IPS DF 6.9 (cell line): ENCODE measurements around the gene NECTIN3.
A peak's percentile ranks its signal among the peaks of the same experiment; 100 is the strongest.

Source experiments
- DNase-seq: peaks from one replicate; pipeline ENCODE4 v3.0.0-alpha.2; 2013; ENCODE audit warnings: low read depth, low spot score
- H3K27ac ChIP-seq: one replicate; pipeline ENCODE4 v1.5.1; 2013; ENCODE audit warnings: low read length, control low read depth
- H3K27me3 ChIP-seq: 2 replicates; pipeline ENCODE4 v1.6.1; 2013; ENCODE audit warnings: mild to moderate bottlenecking, low read length; ENCODE audit not compliant: control insufficient read depth, insufficient read depth
- H3K36me3 ChIP-seq: 2 replicates; pipeline ENCODE4 v1.6.1; 2013; ENCODE audit warnings: low read length; ENCODE audit not compliant: control insufficient read depth, insufficient read depth
- H3K4me1 ChIP-seq: 2 replicates; pipeline ENCODE4 v1.6.1; 2013; ENCODE audit warnings: low read length; ENCODE audit not compliant: control insufficient read depth, insufficient read depth
- H3K4me3 ChIP-seq: 2 replicates; pipeline ENCODE4 v1.5.1; 2013; ENCODE audit warnings: mild to moderate bottlenecking, low read length
- H3K9me3 ChIP-seq: 2 replicates; pipeline ENCODE4 v1.6.1; 2013; ENCODE audit warnings: low read length, inconsistent platforms; ENCODE audit not compliant: control insufficient read depth, insufficient read depth
- WGBS: extraction: QIAGEN DNeasy Blood & Tissue Kit; methylation state at CpG from one replicate; pipeline ENCODE4 v1.1.7; 2013; ENCODE audit warnings: mixed read lengths, missing lambda C conversion rate; ENCODE audit not compliant: insufficient read length, insufficient coverage; 5-methylcytosine and 5-hydroxymethylcytosine counted together

NECTIN3 gene

GRCh38 chr3:111134302-111134701, 62.7 kb downstream of the NECTIN3 start:
- Histone ChIP-seq H3K4me1 (no peaks in the 10 kb centered on the region), H3K27ac (no peak overlapping the region), H3K27me3 (no peaks in the 10 kb centered on the region), H3K9me3 (no peaks in the 10 kb centered on the region), H3K4me3 (no peak overlapping the region), H3K36me3 (no peaks in the 10 kb centered on the region)
- no peak for DNase-seq

GRCh38 chr3:111151438-111151837, 79.8 kb downstream of the NECTIN3 start:
- H3K4me1 ChIP-seq = 0 out of 2 replicates have a peak, but pooled peaks cover under 1% of the 10 kb centered on the region
- no peak overlapping the region for H3K4me3 ChIP-seq
- no peak overlapping the region for H3K27ac ChIP-seq
- H3K27me3 ChIP-seq = no peaks in the 10 kb centered on the region
- no peaks in the 10 kb centered on the region for H3K36me3 ChIP-seq
- H3K9me3 ChIP-seq = no peaks in the 10 kb centered on the region
- peak; percentile 39 for DNase-seq

- DNase-seq = no peak
- Histone ChIP-seq H3K9me3 (no peaks in the 10 kb centered on the region), H3K27me3 (no peaks in the 10 kb centered on the region), H3K4me3 (no peak overlapping the region), H3K4me1 (0 out of 2 replicates have a peak, but pooled peaks cover 2% of the 10 kb centered on the region), H3K36me3 (no peaks in the 10 kb centered on the region), H3K27ac (no peak overlapping the region)
- no CpG with 5 or more reads among the region's 1 CpG for WGBS
Observed at GRCh38 chr3:111152496-111152895, 80.9 kb downstream of the NECTIN3 start.

- no CpG with 5 or more reads among the region's 2 CpGs for WGBS
- Histone ChIP-seq H3K4me1 (0 out of 2 replicates have a peak, but pooled peaks cover 2% of the 10 kb centered on the region), H3K4me3 (no peak overlapping the region), H3K27ac (no peak overlapping the region), H3K27me3 (no peaks in the 10 kb centered on the region), H3K36me3 (no peaks in the 10 kb centered on the region), H3K9me3 (no peaks in the 10 kb centered on the region)
- DNase-seq = no peak
Observed at GRCh38 chr3:111156517-111156916, 84.9 kb downstream of the NECTIN3 start.

- no peak for DNase-seq
- Histone ChIP-seq H3K36me3 (no peaks in the 10 kb centered on the region; the same call in 1 of the 2 replicates), H3K27ac (no peak overlapping the region), H3K4me3 (no peak overlapping the region), H3K4me1 (0 out of 2 replicates have a peak, but pooled peaks cover 2% of the 10 kb centered on the region), H3K27me3 (no peaks in the 10 kb centered on the region), H3K9me3 (no peaks in the 10 kb centered on the region)
- WGBS = 100% methylated on average over 1 of the region's 3 CpGs
Observed at GRCh38 chr3:111159391-111159790, 87.8 kb downstream of the NECTIN3 start.

DNA sequence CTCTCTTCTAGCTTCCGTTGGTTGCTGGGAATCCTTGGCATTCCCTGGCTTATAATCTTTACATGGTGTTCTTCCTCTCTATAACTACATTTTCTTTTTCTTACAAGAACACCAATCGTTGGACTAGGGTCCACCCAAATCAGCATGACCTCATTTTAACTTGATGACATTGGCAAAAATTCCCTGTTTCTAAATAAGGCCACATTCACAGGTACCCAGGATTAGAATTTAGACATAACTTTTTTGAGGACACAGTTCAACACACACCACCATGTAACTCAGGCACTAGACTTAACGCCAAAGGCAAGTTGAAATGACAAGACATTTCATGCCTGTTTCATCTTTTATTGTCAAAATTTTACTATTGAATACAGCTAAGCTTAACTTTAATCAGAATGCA, 93.0 kb downstream of the NECTIN3 start:
- WGBS = no CpG with 5 or more reads among the region's 3 CpGs
- DNase-seq = no peak
- Histone ChIP-seq H3K4me3 (no peak overlapping the region), H3K36me3 (no peaks in the 10 kb centered on the region; the same call in 1 of the 2 replicates), H3K9me3 (no peaks in the 10 kb centered on the region), H3K4me1 (no peaks in the 10 kb centered on the region), H3K27me3 (no peaks in the 10 kb centered on the region), H3K27ac (no peak overlapping the region)

- Histone ChIP-seq H3K36me3 (no peaks in the 10 kb centered on the region; the same call in 1 of the 2 replicates), H3K27ac (no peak overlapping the region), H3K27me3 (no peaks in the 10 kb centered on the region), H3K4me1 (no peaks in the 10 kb centered on the region), H3K9me3 (no peaks in the 10 kb centered on the region), H3K4me3 (no peak overlapping the region)
- no peak for DNase-seq
- no CpG with 5 or more reads among the region's 3 CpGs for WGBS
Observed at GRCh38 chr3:111165411-111165810, 93.8 kb downstream of the NECTIN3 start.

- peaks cover 1% of the 10 kb centered on the region; the same call in 1 of the 2 replicates for H3K4me1 ChIP-seq
- no peaks in the 10 kb centered on the region for H3K9me3 ChIP-seq
- no peaks in the 10 kb centered on the region for H3K27me3 ChIP-seq
- H3K27ac ChIP-seq = no peak overlapping the region
- no CpG with 5 or more reads among the region's 2 CpGs for WGBS
- H3K4me3 ChIP-seq = no peak overlapping the region
- DNase-seq = no peak
- H3K36me3 ChIP-seq = no peaks in the 10 kb centered on the region; the same call in 1 of the 2 replicates
Observed at GRCh38 chr3:111173328-111173900, 101.8 kb downstream of the NECTIN3 start.

- Histone ChIP-seq H3K4me1 (peaks cover 1% of the 10 kb centered on the region; the same call in 1 of the 2 replicates), H3K27me3 (no peaks in the 10 kb centered on the region), H3K36me3 (no peaks in the 10 kb centered on the region; the same call in 1 of the 2 replicates), H3K27ac (no peak overlapping the region), H3K4me3 (no peak overlapping the region), H3K9me3 (no peaks in the 10 kb centered on the region)
- WGBS = no CpG with 5 or more reads among the region's 1 CpG
- no peak for DNase-seq
Observed at GRCh38 chr3:111173906-111174305, 102.3 kb downstream of the NECTIN3 start.

- Histone ChIP-seq H3K9me3 (no peaks in the 10 kb centered on the region), H3K27ac (no peak overlapping the region), H3K36me3 (no peaks in the 10 kb centered on the region; the same call in 1 of the 2 replicates), H3K4me3 (no peak overlapping the region), H3K4me1 (no peaks in the 10 kb centered on the region), H3K27me3 (no peaks in the 10 kb centered on the region)
- DNase-seq = no peak
- WGBS = no CpG with 5 or more reads among the region's 2 CpGs
Observed at GRCh38 chr3:111190518-111190917, 118.9 kb downstream of the NECTIN3 start.

DNA sequence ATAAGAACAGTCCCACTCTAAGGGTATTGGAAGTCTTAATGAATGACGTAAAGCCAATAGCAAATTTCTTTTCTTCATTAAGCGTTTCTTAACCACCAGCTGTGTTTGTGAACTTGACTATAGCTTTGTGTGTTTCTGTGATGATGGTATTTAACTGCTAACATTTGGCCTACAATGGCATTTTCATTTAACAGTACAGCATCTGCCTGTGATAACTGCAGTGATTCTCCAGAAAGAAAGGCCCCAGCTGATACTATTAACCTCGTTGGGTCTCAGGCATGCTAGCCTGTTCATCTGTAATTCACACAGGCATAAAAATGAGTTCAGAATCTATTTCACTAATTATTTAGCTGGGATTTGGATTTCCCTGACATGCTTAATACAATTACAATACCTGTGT, 121.9 kb downstream of the NECTIN3 start:
- DNase-seq = no peak
- Histone ChIP-seq H3K27ac (no peak overlapping the region), H3K27me3 (no peaks in the 10 kb centered on the region), H3K4me1 (no peaks in the 10 kb centered on the region), H3K36me3 (no peaks in the 10 kb centered on the region; the same call in 1 of the 2 replicates), H3K9me3 (no peaks in the 10 kb centered on the region), H3K4me3 (no peak overlapping the region)
- no CpG with 5 or more reads among the region's 3 CpGs for WGBS
